Smooth muscle cell (in vitro differentiated cells): ENCODE measurements around the gene ZFP92. TPM values are rescaled to one million over a fixed set of nuclear protein-coding genes. Genes with fewer than 3 reads are reported as not detected.

Experiments used
- DNase-seq: peaks from one replicate; lab custom pipeline; 2025; ENCODE audit not compliant: unreplicated experiment; lab: John Stamatoyannopoulos, UW
- H2AFZ ChIP-seq: fragments of 200-600 bp; sonication (generic); 2 replicates; pipeline ENCODE4 v1.6.0; 2016; ENCODE audit warnings: antibody characterized with exemption, low read depth, mild to moderate bottlenecking
- H3F3A ChIP-seq: fragments of 200-600 bp; sonication (generic); 2 replicates; pipeline ENCODE4 v1.6.0; 2017; ENCODE audit warnings: antibody characterized with exemption, low read depth
- H3K27ac ChIP-seq: fragments of 200-600 bp; sonication (generic); 2 replicates; pipeline ENCODE4 v1.5.1; 2016; ENCODE audit warnings: low read depth, mild to moderate bottlenecking
- H3K27me3 ChIP-seq: fragments of 200-600 bp; sonication (generic); 2 replicates; pipeline ENCODE4 v1.6.1; 2016; ENCODE audit warnings: low read depth, mild to moderate bottlenecking
- H3K36me3 ChIP-seq: fragments of 200-600 bp; sonication (generic); 2 replicates; pipeline ENCODE4 v1.5.1; 2016; ENCODE audit warnings: low read depth
- H3K4me1 ChIP-seq: fragments of 200-600 bp; sonication (generic); 2 replicates; pipeline ENCODE4 v1.5.1; 2016; ENCODE audit warnings: low read depth
- H3K4me2 ChIP-seq: fragments of 200-600 bp; sonication (generic); 2 replicates; pipeline ENCODE4 v1.6.0; 2016; ENCODE audit warnings: mild to moderate bottlenecking
- H3K4me3 ChIP-seq: fragments of 200-600 bp; sonication (generic); 2 replicates; pipeline ENCODE4 v1.5.1; 2016; ENCODE audit warnings: mild to moderate bottlenecking
- H3K79me2 ChIP-seq: fragments of 200-600 bp; sonication (generic); 2 replicates; pipeline ENCODE4 v1.6.0; 2016; ENCODE audit warnings: low read depth, mild to moderate bottlenecking
- H3K9ac ChIP-seq: fragments of 200-600 bp; sonication (generic); 2 replicates; pipeline ENCODE4 v1.6.0; 2016; ENCODE audit warnings: low read depth
- H3K9me3 ChIP-seq: fragments of 200-600 bp; sonication (generic); replicated peaks from 2 replicates; pipeline ENCODE4 v1.5.1; 2016; ENCODE audit warnings: low read depth
- H4K20me1 ChIP-seq: fragments of 200-600 bp; sonication (generic); 2 replicates; pipeline ENCODE4 v1.6.0; 2016; ENCODE audit warnings: low read depth
- WGBS: methylation state at CpG from one replicate; pipeline ENCODE4 v1.1.7; 2016; ENCODE audit warnings: low lambda C conversion rate; 5-methylcytosine and 5-hydroxymethylcytosine counted together
- polyA plus RNA-seq: library from polyadenylated mRNA; unstranded; fragments of >200 nt; fragmentation: Nextera tagmentation; extraction: Ambion mirVana; gene quantifications from 2 replicates; pipeline ENCODE4 v1.2.1, GENCODE V29; 2016
- total RNA-seq: library from RNA; depleted of rRNA; stranded (reverse); fragments of >200 nt; gene quantifications from 2 replicates; pipeline ENCODE4 v1.2.3, GENCODE V29; 2014
- TF ChIP-seq, protein P1 (sequence below): fragments of 200-600 bp; sonication (generic); IDR thresholded peaks from 2 replicates; pipeline ENCODE4 v1.5.1; 2017; ENCODE audit warnings: borderline replicate concordance, mild to moderate bottlenecking, antibody characterized with exemption; ENCODE audit not compliant: insufficient read depth, poor library complexity, severe bottlenecking

ZFP92 gene
- total and polyA plus RNA-seq, 2 experiments from 2014 or later, result 0.73 to 1.3 TPM

GRCh38 chrX:153406903-153407302 lies 4.4 kb upstream of the ZFP92 start:
- no peak for DNase-seq
- Histone ChIP-seq H3K4me1 (no peaks in the 10 kb centered on the region), H2AFZ (no peak overlapping the region), H3K4me2 (no peak overlapping the region), H3K27ac (no peak overlapping the region), H3K9ac (no peak overlapping the region), H3K79me2 (no peaks in the 10 kb centered on the region), H3K36me3 (no peaks in the 10 kb centered on the region), H3K9me3 (no peaks in the 10 kb centered on the region), H3K27me3 (no peaks in the 10 kb centered on the region), H3K4me3 (no peak overlapping the region), H4K20me1 (no peaks in the 10 kb centered on the region), H3F3A (no peaks in the 10 kb centered on the region)
- TF ChIP-seq, protein P1, sequence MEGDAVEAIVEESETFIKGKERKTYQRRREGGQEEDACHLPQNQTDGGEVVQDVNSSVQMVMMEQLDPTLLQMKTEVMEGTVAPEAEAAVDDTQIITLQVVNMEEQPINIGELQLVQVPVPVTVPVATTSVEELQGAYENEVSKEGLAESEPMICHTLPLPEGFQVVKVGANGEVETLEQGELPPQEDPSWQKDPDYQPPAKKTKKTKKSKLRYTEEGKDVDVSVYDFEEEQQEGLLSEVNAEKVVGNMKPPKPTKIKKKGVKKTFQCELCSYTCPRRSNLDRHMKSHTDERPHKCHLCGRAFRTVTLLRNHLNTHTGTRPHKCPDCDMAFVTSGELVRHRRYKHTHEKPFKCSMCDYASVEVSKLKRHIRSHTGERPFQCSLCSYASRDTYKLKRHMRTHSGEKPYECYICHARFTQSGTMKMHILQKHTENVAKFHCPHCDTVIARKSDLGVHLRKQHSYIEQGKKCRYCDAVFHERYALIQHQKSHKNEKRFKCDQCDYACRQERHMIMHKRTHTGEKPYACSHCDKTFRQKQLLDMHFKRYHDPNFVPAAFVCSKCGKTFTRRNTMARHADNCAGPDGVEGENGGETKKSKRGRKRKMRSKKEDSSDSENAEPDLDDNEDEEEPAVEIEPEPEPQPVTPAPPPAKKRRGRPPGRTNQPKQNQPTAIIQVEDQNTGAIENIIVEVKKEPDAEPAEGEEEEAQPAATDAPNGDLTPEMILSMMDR, result no peak
- WGBS, result 86% methylated on average over 6 of the region's 7 CpGs

DNA sequence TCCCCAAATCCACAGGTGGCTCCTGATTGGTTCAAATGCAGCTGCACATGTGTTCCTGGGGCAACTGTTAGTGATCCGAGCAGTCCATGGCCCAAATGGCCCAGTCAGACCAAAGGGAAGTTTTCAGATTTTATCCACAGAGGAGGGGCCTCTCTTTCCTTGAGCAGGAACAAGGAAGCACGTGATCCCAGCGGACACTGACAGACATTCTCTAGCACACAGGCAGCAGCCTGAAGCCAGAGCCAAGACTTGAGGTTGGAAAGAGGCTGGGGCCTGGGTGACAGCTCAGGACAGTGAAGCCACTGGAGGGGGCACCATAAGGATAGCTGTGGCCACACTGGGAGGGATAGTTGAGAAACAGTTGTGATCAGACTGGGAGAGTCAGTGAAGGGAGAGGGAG lies 3.5 kb upstream of the ZFP92 start:
- Histone ChIP-seq H3K36me3 (no peaks in the 10 kb centered on the region), H3K4me2 (no peak overlapping the region)
- WGBS, result 66% methylated on average over 3 of the region's 3 CpGs

DNA sequence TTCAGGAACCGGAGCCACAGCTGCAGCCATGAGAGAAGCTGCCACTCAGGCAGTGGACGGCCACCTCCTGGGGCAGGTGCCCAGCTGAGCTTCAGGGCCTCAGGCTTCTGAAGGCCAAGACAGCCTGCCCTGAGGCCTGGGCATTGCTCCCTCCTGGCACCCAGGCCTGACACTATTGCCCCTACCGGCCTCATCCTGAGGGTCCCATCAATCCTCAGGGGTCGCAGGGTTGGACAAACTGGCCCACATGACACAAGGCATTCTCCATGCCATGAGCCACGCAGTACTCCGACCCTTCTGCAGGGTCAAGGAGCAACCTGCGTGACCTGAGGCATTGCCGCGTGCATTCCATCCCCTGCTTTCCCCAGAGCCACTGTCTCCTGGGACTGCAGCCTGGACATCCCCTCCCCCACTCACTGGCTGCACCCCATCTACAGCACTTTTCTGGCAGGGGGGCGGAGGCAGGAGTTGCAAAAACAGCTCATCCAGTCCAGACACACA lies 3.0 kb upstream of the ZFP92 start:
- no peak overlapping the region for H2AFZ ChIP-seq
- no peak overlapping the region for H3K27ac ChIP-seq
- no peak for DNase-seq
- no peak overlapping the region for H3K4me3 ChIP-seq
- no peak overlapping the region for H3K4me2 ChIP-seq
- H3K79me2 ChIP-seq, result no peaks in the 10 kb centered on the region
- no peaks in the 10 kb centered on the region for H3K4me1 ChIP-seq
- no peaks in the 10 kb centered on the region for H3F3A ChIP-seq
- no peaks in the 10 kb centered on the region for H3K36me3 ChIP-seq
- no peaks in the 10 kb centered on the region for H4K20me1 ChIP-seq
- no peaks in the 10 kb centered on the region for H3K27me3 ChIP-seq
- H3K9me3 ChIP-seq, result no peaks in the 10 kb centered on the region
- no peak overlapping the region for H3K9ac ChIP-seq
- WGBS, result 82% methylated on average over 10 of the region's 10 CpGs
- TF ChIP-seq, protein P1, result no peak

More for the DNA sequence above, 3.5 kb upstream of the ZFP92 start:
- H3K4me3 ChIP-seq, result no peak overlapping the region
- no peaks in the 10 kb centered on the region for H3K9me3 ChIP-seq
- H3K9ac ChIP-seq, result no peak overlapping the region
- no peak overlapping the region for H2AFZ ChIP-seq
- H3F3A ChIP-seq, result no peaks in the 10 kb centered on the region
- H3K4me1 ChIP-seq, result no peaks in the 10 kb centered on the region
- H3K27me3 ChIP-seq, result no peaks in the 10 kb centered on the region
- no peaks in the 10 kb centered on the region for H3K79me2 ChIP-seq
- no peak overlapping the region for H3K27ac ChIP-seq
- DNase-seq, result no peak
- TF ChIP-seq, protein P1, result no peak
- no peaks in the 10 kb centered on the region for H4K20me1 ChIP-seq

- no peaks in the 10 kb centered on the region for H3K36me3 ChIP-seq
- 89% methylated on average over 12 of the region's 12 CpGs for WGBS
- no peaks in the 10 kb centered on the region for H3K9me3 ChIP-seq
- H2AFZ ChIP-seq, result no peak overlapping the region
- H3K9ac ChIP-seq, result no peak overlapping the region
- no peaks in the 10 kb centered on the region for H4K20me1 ChIP-seq
- DNase-seq, result no peak
- H3K27ac ChIP-seq, result no peak overlapping the region
- H3F3A ChIP-seq, result no peaks in the 10 kb centered on the region
- no peak overlapping the region for H3K4me2 ChIP-seq
- TF ChIP-seq, protein P1, result no peak
- no peak overlapping the region for H3K4me3 ChIP-seq
- H3K4me1 ChIP-seq, result no peaks in the 10 kb centered on the region
- H3K27me3 ChIP-seq, result no peaks in the 10 kb centered on the region
- H3K79me2 ChIP-seq, result no peaks in the 10 kb centered on the region
Observed at GRCh38 chrX:153408871-153409351, 2.4 kb upstream of the ZFP92 start.
